Fibroblast of pulmonary artery (primary cell): ENCODE measurements around the gene EXOSC10.

Experiments
- DNase-seq: peaks from one replicate; pipeline ENCODE4 v3.0.0-alpha.2; 2010; ENCODE audit warnings: low read depth
- H3K4me3 ChIP-seq: replicated peaks from 2 replicates; pipeline ENCODE4 v1.5.1; 2011; ENCODE audit warnings: low read depth, mild to moderate bottlenecking, control low read depth, low read length, moderate library complexity
- CTCF ChIP-seq: IDR thresholded peaks from 2 replicates; pipeline ENCODE4 v1.5.1; 2011; ENCODE audit warnings: mild to moderate bottlenecking, control low read depth, low read length, inconsistent platforms; ENCODE audit errors: missing control alignments

EXOSC10 gene

GRCh38 chr1:11099310-11100148, at the start of gene EXOSC10:
TSS of gene EXOSC10 (minus strand) at chr1:11099869. CDS start at chr1:11099831, 38 bp downstream.
- TF ChIP-seq CTCF: no peak
- DNase-seq: peak; percentile 88
- H3K4me3 ChIP-seq: peak within 1 kb of the TSS; percentile 95

GRCh38 chr1:11147197-11147770, 47.6 kb upstream of the EXOSC10 start:
- H3K4me3 ChIP-seq: no peak overlapping the region
- no peak for TF ChIP-seq CTCF
- DNase-seq: peak; percentile 17

GRCh38 chr1:11145741-11146140, 46.1 kb upstream of the EXOSC10 start:
- no peak for DNase-seq
- TF ChIP-seq CTCF: no peak

GRCh38 chr1:11144570-11145256, 45.0 kb upstream of the EXOSC10 start:
- no peak for TF ChIP-seq CTCF
- no peak for DNase-seq
- no peak overlapping the region for H3K4me3 ChIP-seq

More at GRCh38 chr1:11145741-11146140, 46.1 kb upstream of the EXOSC10 start:
- H3K4me3 ChIP-seq: no peak overlapping the region

- DNase-seq: no peak
- TF ChIP-seq CTCF: no peak
- H3K4me3 ChIP-seq: no peak overlapping the region
These were observed 44.2 kb upstream of the EXOSC10 start for GRCh38 chr1:11143907-11144306.

- TF ChIP-seq CTCF: no peak
- H3K4me3 ChIP-seq: no peak overlapping the region
- no peak for DNase-seq
These were observed 43.7 kb upstream of the EXOSC10 start for GRCh38 chr1:11143401-11143800.
